Germinal center (tissue), 1 donor: Measurements from ENCODE around the gene FBXW4.

Source experiments
- DNase-seq: peaks from one replicate; pipeline ENCODE4 v3.0.0; 2012; ENCODE audit warnings: mixed read lengths, low spot score

FBXW4 gene

GRCh38 chr10:101580486-101581399, 114.2 kb downstream of the FBXW4 start:
- DNase-seq: no peak

- DNase-seq: no peak
Observed at GRCh38 chr10:101579516-101579870, 115.5 kb downstream of the FBXW4 start.

- no peak for DNase-seq
Observed at GRCh38 chr10:101578803-101579515, 116.0 kb downstream of the FBXW4 start.

- DNase-seq: no peak
Observed at GRCh38 chr10:101578192-101578591, 116.8 kb downstream of the FBXW4 start.

GRCh38 chr10:101577121-101577871, 117.7 kb downstream of the FBXW4 start:
- DNase-seq: no peak

GRCh38 chr10:101576211-101576863, 118.6 kb downstream of the FBXW4 start:
- DNase-seq: no peak

- DNase-seq: no peak
Observed at GRCh38 chr10:101575580-101576210, 119.3 kb downstream of the FBXW4 start.

- no peak for DNase-seq
Observed at GRCh38 chr10:101575091-101575490, 119.9 kb downstream of the FBXW4 start.

- DNase-seq: no peak
Observed at GRCh38 chr10:101573885-101574753, 120.9 kb downstream of the FBXW4 start.

GRCh38 chr10:101572785-101573184, 122.2 kb downstream of the FBXW4 start:
- no peak for DNase-seq

GRCh38 chr10:101572126-101572525, 122.8 kb downstream of the FBXW4 start:
- DNase-seq: no peak

GRCh38 chr10:101571271-101571925, 123.6 kb downstream of the FBXW4 start:
- no peak for DNase-seq

GRCh38 chr10:101570428-101571270, 124.3 kb downstream of the FBXW4 start:
- no peak for DNase-seq

GRCh38 chr10:101569622-101570427, 125.1 kb downstream of the FBXW4 start:
- DNase-seq: peak; percentile 92

GRCh38 chr10:101569323-101569621, 125.7 kb downstream of the FBXW4 start:
- DNase-seq: no peak

GRCh38 chr10:101568054-101568745, 126.8 kb downstream of the FBXW4 start:
- DNase-seq: no peak

- no peak for DNase-seq
Observed at GRCh38 chr10:101567165-101568006, 127.6 kb downstream of the FBXW4 start.
